Lower leg skin (tissue), 4 donors: ENCODE measurements around the gene DAO. TPM values are rescaled to one million over a fixed set of nuclear protein-coding genes. Genes with fewer than 3 reads are reported as not detected.

Experiments used
- DNase-seq, 2 donors: peaks; one replicate each; pipeline ENCODE4 v3.0.0-alpha.2; 2019; ENCODE audit warnings: low spot score in 2 of 2
- H3K4me3 ChIP-seq: fragments of 200-600 bp; sonication (generic); 2 replicates; pipeline ENCODE4 v1.5.1; 2017; ENCODE audit warnings: mild to moderate bottlenecking, low read depth; ENCODE audit not compliant: poor library complexity, severe bottlenecking
- POLR2A ChIP-seq, 2 donors: fragments of 450-650 bp; IDR thresholded peaks; one replicate each; pipeline ENCODE4 v1.6.1; 2016 to 2017; ENCODE audit warnings: antibody characterized with exemption in 2 of 2, mild to moderate bottlenecking in 1 of 2, moderate library complexity in 1 of 2
- WGBS, 2 donors: methylation state at CpG; one replicate each; pipeline ENCODE4 v1.1.5; 2018; 5-methylcytosine and 5-hydroxymethylcytosine counted together
- intact Hi-C: fragments of 100-400 bp; cut with DNase I; formaldehyde crosslinking; loops from one replicate; pipeline ENCODE4 v1.15.0; 2023; ENCODE audit warnings: low total_unique reads
- total RNA-seq, 4 donors: library from RNA; depleted of rRNA; stranded (reverse); fragments of >200 nt; gene quantifications; one replicate each; pipeline ENCODE4 v1.1.0, GENCODE V29; 2016
- TF ChIP-seq, protein P1 (sequence below), 3 donors: fragments of 450-650 bp; IDR thresholded peaks; one replicate each; pipeline ENCODE4 v1.5.1; 2016; ENCODE audit warnings: antibody characterized with exemption in 3 of 3, mild to moderate bottlenecking in 3 of 3, moderate library complexity in 2 of 3

Gene DAO
- total RNA-seq, 4 donors from 2014 or later, result not detected

DNA sequence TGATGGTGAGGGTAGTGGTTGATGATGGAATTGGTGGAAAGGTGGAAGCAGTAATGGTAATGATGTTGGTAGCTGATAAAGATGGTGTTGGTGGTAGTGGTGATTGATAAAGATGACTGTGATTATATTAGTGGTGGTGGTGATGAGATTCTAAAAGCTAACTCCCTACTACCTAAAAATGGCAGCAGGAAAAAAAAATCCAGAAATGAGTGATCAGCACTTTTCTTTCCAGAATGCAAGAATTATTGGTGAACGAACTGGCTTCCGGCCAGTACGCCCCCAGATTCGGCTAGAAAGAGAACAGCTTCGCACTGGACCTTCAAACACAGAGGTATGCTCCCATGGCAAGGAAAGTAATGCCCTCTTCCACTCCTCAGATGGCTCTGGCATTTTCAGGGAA lies 19.3 kb downstream of the DAO start:
- no peak for DNase-seq
- 86% methylated on average over 5 of the region's 5 CpGs for WGBS, 2 donors
- TF ChIP-seq, protein P1, sequence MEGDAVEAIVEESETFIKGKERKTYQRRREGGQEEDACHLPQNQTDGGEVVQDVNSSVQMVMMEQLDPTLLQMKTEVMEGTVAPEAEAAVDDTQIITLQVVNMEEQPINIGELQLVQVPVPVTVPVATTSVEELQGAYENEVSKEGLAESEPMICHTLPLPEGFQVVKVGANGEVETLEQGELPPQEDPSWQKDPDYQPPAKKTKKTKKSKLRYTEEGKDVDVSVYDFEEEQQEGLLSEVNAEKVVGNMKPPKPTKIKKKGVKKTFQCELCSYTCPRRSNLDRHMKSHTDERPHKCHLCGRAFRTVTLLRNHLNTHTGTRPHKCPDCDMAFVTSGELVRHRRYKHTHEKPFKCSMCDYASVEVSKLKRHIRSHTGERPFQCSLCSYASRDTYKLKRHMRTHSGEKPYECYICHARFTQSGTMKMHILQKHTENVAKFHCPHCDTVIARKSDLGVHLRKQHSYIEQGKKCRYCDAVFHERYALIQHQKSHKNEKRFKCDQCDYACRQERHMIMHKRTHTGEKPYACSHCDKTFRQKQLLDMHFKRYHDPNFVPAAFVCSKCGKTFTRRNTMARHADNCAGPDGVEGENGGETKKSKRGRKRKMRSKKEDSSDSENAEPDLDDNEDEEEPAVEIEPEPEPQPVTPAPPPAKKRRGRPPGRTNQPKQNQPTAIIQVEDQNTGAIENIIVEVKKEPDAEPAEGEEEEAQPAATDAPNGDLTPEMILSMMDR (IDR thresholded peaks at IDR 0.05), result no peak
- no peak for TF ChIP-seq POLR2A (IDR thresholded peaks at IDR 0.05)
- H3K4me3 ChIP-seq, result no peak overlapping the region
- intact Hi-C loops, result no loop called here

DNA sequence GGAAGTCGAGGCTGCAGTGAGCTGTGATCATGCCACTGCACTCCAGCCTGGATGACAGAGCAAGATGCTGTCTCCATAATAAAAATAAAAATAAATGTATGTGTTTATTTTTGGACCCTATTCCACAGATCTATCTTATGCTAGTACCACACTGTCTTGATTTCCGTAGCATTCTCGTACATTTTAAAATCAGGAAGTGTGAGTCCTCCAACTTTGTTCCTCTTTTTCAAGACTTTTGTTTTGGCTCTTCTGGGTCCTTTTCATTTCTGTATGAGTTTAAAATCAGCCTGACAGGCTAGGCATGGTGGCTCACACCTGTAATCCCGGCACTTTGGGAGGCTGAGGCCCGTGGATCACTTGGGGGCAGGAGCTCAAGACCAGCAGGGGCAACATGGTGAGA lies 25.8 kb downstream of the DAO start:
- 79 to 80% methylated on average over 5 of the region's 5 CpGs for WGBS, 2 donors
- H3K4me3 ChIP-seq, result no peak overlapping the region
- TF ChIP-seq, protein P1 (IDR thresholded peaks at IDR 0.05), result no peak
- no peak for TF ChIP-seq POLR2A (IDR thresholded peaks at IDR 0.05)
- no peak for DNase-seq
- intact Hi-C loops, result no loop called here

DNA sequence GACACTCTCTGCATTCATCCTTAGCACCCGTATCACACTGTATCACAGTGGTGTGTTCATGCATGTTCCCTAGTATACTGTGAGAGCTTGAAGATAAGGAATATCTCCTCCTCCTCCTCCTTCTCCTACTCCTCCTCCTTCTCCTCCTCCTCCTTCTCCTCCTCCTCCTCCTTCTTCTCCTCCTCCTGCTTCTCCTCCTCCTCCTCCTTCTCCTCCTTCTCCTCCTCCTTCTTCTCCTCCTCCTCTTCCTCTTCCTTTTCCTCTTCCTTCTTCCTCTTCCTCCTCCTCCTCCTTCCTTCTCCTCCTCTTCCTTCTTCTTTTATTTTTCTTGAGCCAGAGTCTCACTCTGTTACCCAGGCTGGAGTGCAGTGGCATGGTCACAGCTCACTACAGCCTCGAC lies 27.1 kb downstream of the DAO start:
- no peak for DNase-seq
- H3K4me3 ChIP-seq, result no peak overlapping the region
- intact Hi-C loops, result no loop called here
- TF ChIP-seq POLR2A (IDR thresholded peaks at IDR 0.05), result no peak
- TF ChIP-seq, protein P1 (IDR thresholded peaks at IDR 0.05), result no peak
- 84 to 91% methylated on average over 2 of the region's 2 CpGs for WGBS, 2 donors

DNA sequence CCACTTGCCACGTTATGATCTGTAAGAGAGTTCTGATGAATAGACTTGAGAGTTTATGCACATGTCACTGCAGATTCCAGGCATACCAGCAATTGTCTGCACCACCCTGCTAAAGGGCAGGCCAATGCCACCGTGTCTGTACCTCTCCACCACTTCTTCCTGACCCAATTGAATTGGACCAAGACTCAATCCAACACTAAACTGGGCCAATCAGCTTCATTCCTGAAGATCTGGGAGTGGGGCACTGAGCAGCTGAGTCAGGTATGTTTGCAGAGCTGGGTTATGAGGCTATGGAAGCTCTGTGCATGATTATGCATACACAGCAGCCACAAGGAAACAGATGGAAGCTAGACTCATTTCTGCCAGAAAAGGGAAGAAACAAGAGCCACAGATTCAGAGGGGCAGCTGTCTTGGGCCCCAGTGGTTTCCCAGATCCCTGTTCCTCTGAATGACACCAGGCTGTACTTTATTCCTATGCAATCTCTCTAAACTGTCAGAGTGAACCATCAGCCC lies 28.0 kb downstream of the DAO start:
- intact Hi-C loops, result no loop called here
- H3K4me3 ChIP-seq, result no peak overlapping the region
- WGBS, 2 donors, result 22% methylated on average over 2 of the region's 2 CpGs
- TF ChIP-seq, protein P1 (IDR thresholded peaks at IDR 0.05), result no peak
- no peak for TF ChIP-seq POLR2A (IDR thresholded peaks at IDR 0.05)
- peak in 1 of 2 donors; percentile 21 for DNase-seq

DNA sequence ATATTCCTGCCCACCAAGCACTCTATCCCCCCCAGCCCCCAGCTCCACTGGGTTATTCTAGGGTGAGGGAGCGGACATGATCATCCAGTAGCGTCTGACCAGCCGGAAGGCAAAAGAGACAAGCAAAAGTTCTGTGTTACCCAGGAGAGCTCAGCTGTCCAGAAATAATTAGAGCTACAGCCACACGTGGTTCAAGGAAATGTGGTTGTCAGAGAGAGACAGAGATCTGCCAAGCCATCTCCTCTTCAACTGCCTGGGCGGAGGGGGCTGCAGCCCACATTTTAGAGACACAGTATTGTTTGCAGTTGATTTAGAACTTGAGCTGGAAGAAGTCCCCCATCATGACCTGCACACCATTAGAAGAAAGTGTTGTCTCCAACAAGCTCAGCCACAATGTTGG lies 30.4 kb downstream of the DAO start:
- intact Hi-C loops, result no loop called here
- WGBS, 2 donors, result 83 to 84% methylated on average over 5 of the region's 5 CpGs
- TF ChIP-seq POLR2A (IDR thresholded peaks at IDR 0.05), result no peak
- TF ChIP-seq, protein P1 (IDR thresholded peaks at IDR 0.05), result no peak

DNA sequence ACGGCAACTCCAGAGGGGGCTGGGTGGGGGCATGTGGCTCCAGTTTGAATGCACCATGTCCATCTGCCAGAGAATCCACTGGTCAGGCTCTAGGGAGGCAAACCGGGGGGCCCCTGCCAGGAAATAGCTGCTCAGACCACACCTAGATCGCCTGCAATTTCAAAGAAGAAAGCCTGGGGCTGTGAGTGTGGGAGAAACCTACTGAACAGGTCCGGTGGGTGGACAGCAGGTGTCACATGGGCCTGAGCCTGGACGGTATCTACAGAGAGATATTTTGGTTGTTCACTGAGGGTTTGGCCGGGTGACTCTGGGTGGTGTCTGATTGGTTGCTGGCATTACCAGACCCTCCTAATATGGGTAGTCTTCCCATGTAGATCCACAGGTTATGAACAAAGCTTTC lies 32.0 kb downstream of the DAO start:
- intact Hi-C loops, result no loop called here
- TF ChIP-seq POLR2A (IDR thresholded peaks at IDR 0.05), result no peak
- TF ChIP-seq, protein P1 (IDR thresholded peaks at IDR 0.05), result no peak
- H3K4me3 ChIP-seq, result no peak overlapping the region
- DNase-seq, result no peak
- 50 to 55% methylated on average over 6 of the region's 6 CpGs for WGBS, 2 donors

More for the DNA sequence above, 30.4 kb downstream of the DAO start:
- no peak for DNase-seq
- H3K4me3 ChIP-seq, result no peak overlapping the region
